HG02610 (cell line): ENCODE results near the gene LRRC8E.

Source experiments
- ATAC-seq: cut with Tn5 transposase; IDR thresholded peaks from one replicate; pipeline ENCODE4 v1.9.1; 2021; ENCODE audit warnings: mild to moderate bottlenecking, moderate library complexity; ENCODE audit not compliant: unreplicated experiment

Gene LRRC8E

GRCh38 chr19:7918615-7919421 lies 30.5 kb downstream of the LRRC8E start:
- no peak for ATAC-seq

GRCh38 chr19:7919610-7920518 lies 31.6 kb downstream of the LRRC8E start, which contains the start of gene SNAPC2:
Gene SNAPC2 (plus strand): TSS chr19:7920338. CDS start chr19:7920367, 29 bp downstream.
- peak; percentile 49 for ATAC-seq

GRCh38 chr19:7920519-7921301 lies 32.4 kb downstream of the LRRC8E start:
- ATAC-seq: peak; percentile 40

- ATAC-seq: no peak
Observed at GRCh38 chr19:7921302-7921966, 33.1 kb downstream of the LRRC8E start.

- no peak for ATAC-seq
Observed at GRCh38 chr19:7921967-7922835, 33.9 kb downstream of the LRRC8E start.

- no peak for ATAC-seq
Observed at GRCh38 chr19:7922836-7923195, 34.5 kb downstream of the LRRC8E start.

- ATAC-seq: no peak
Observed at GRCh38 chr19:7923295-7924191, 35.2 kb downstream of the LRRC8E start.

GRCh38 chr19:7924241-7924640 lies 35.9 kb downstream of the LRRC8E start:
- ATAC-seq: no peak

GRCh38 chr19:7924651-7925170 lies 36.4 kb downstream of the LRRC8E start:
- no peak for ATAC-seq

GRCh38 chr19:7925171-7925851 lies 37.0 kb downstream of the LRRC8E start:
- ATAC-seq: no peak

GRCh38 chr19:7926021-7926726 lies 37.9 kb downstream of the LRRC8E start, which contains the start of gene CTXN1:
Gene CTXN1 (minus strand): TSS chr19:7926135. CDS start chr19:7925538, 597 bp downstream.
- ATAC-seq: no peak

- no peak for ATAC-seq
Observed at GRCh38 chr19:7926727-7927604, 38.7 kb downstream of the LRRC8E start.

- ATAC-seq: no peak
Observed at GRCh38 chr19:7927605-7928333, 39.5 kb downstream of the LRRC8E start.

- ATAC-seq: no peak
Observed at GRCh38 chr19:7928334-7928706, 40.0 kb downstream of the LRRC8E start.
